ENCODE results near the gene ENTPD8. TPM values are rescaled to one million over a fixed set of nuclear protein-coding genes. Genes with fewer than 3 reads are reported as not detected.

ENTPD8 gene
- total RNA-seq, 1 experiment from 2014 or later, result 5.4 TPM

DNA sequence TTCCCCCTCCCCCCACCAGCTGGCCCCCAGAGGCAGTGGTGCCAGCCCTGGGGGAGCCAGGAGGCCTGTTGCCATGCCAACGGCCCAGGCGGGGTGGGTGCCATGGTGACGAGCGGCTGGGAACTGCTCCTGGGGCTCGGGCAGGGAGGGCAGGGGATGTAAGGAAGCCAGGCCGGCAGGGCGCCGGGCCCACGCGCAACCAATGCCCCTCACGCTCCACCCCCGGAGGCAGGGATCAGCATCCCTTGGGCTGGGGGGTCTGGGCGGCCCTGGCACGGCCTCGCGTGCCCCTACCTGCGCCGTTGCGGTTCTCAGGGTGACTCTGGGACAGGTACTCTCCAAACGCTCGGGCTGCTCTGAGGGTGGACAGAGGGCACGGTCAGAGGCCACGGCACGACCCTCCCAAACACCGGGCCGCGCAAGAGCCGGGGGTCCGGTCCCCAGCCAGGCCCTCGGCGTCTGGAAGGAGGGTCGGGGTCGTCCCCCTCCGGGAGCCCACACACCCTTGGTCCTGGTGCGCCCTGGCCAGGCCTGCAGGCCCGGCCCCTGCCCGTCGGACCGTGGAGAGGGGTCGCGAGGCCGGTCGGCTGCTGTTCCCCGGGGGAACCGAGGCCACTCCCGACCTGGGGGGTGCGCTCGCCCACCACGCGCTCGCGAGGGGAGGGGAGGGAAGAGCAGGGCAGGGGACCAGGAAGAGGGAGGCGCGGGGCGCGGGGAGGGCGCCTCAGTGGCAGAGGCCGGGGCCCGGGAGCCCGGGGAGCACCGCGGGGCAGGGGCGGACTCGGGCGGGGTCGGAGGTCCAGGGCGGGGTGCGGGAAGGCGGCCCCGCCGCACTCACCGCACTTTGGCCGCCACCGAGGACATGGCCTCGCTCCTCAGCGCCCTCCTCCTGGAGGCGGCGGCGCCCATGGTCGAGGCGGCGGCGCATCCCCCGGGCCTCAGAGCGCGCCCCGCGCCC lies 17.3 kb upstream of the ENTPD8 start:
- H2AFZ ChIP-seq, result peak overlapping the region; percentile 68
- H3K9me2 ChIP-seq (ENCODE audit: insufficient read depth), result no peaks in the 10 kb centered on the region
- POLR2A ChIA-PET (ENCODE audit: unreplicated experiment), result interaction anchor here (0.6 kb wide), 1 partner anchor 269 kb away, joined by 7 read pairs; no protein-coding TSS in a partner anchor
- TF ChIP-seq, protein P1, sequence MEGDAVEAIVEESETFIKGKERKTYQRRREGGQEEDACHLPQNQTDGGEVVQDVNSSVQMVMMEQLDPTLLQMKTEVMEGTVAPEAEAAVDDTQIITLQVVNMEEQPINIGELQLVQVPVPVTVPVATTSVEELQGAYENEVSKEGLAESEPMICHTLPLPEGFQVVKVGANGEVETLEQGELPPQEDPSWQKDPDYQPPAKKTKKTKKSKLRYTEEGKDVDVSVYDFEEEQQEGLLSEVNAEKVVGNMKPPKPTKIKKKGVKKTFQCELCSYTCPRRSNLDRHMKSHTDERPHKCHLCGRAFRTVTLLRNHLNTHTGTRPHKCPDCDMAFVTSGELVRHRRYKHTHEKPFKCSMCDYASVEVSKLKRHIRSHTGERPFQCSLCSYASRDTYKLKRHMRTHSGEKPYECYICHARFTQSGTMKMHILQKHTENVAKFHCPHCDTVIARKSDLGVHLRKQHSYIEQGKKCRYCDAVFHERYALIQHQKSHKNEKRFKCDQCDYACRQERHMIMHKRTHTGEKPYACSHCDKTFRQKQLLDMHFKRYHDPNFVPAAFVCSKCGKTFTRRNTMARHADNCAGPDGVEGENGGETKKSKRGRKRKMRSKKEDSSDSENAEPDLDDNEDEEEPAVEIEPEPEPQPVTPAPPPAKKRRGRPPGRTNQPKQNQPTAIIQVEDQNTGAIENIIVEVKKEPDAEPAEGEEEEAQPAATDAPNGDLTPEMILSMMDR (conservative IDR thresholded peaks at IDR 0.05), result no peak
- TF ChIP-seq EZH2 (IDR thresholded peaks at IDR 0.05; ENCODE audit: low read depth), result no peak
- H3K79me2 ChIP-seq (ENCODE audit: low read depth), result 0 out of 2 replicates have a peak, but pooled peaks cover 3% of the 10 kb centered on the region
- H3F3A ChIP-seq (ENCODE audit: insufficient read depth, low read depth), result peaks cover 9% of the 10 kb centered on the region; the same call in 1 of the 2 replicates
- H3K4me2 ChIP-seq, result peak overlapping the region; percentile 82
- H3K27ac ChIP-seq, result no peak overlapping the region
- H3K4me1 ChIP-seq (replicated peaks; ENCODE audit: insufficient read depth), result 0 out of 2 replicates have a peak, but pooled peaks cover 4% of the 10 kb centered on the region
- H4K20me1 ChIP-seq (ENCODE audit: insufficient read depth), result no peaks in the 10 kb centered on the region
- no peaks in the 10 kb centered on the region for H3K27me3 ChIP-seq (ENCODE audit: insufficient read depth, low read depth)
- BruUV-seq (replicated peaks), result no TSS peak
- H3K36me3 ChIP-seq (ENCODE audit: low read depth), result peaks cover 3% of the 10 kb centered on the region; the same call in 1 of the 2 replicates
- intact Hi-C loops (cut with micrococcal nuclease; ENCODE audit: unreplicated experiment), result loop anchor here (1.0 kb wide), 1 partner anchor 48 kb away; no protein-coding TSS in a partner anchor
- DNase-seq, result no peak
- CTCF ChIA-PET, result interaction anchor here (0.6 kb wide), 1 partner anchor 55 kb away, joined by 6 read pairs; no protein-coding TSS in a partner anchor
- H3K4me3 ChIP-seq, result peak overlapping the region; percentile 68
- H3K9me3 ChIP-seq (ENCODE audit: insufficient read depth, low read depth), result no peaks in the 10 kb centered on the region

DNA sequence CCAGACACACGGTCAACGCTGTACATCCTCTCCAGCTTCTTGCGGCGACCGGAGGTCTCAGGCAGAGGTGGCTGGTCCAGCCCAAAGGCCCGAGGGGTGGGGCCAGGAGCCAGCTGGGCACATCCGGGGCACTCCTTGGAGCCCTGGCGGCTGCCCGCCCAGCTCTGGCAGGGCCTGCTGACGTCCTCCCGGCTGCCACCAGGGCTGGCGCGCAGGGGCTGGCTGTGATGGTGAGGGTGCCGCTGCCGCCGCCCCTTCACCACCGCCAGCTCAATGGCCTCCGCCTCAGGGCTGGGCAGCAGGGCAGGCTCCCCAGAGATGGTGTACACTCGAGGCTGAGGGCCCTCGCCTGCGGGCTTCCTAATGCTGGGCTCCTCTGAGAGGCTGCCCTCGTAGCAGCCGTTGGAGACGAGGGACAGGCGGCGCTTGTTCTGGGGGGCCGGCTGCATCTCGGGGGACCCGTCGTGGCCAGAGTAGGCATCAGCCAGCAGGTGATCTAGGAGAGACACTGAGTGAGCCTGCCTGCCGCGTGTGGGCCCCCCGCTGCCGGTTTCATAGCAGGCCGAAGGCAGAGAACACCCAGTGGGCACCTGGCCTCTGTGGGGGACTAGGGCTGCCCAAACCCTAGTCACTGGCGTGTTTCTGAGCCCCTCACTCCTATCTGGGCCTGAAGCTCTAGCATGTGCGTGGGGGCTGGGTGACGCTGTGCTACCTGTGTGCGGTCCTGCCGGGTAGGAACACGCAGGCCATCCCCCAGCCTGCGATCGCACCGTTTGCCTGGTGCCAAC lies 16.4 kb upstream of the ENTPD8 start:
- Histone ChIP-seq H3K79me2 (ENCODE audit: low read depth) (0 out of 2 replicates have a peak, but pooled peaks cover 3% of the 10 kb centered on the region), H3K36me3 (ENCODE audit: low read depth) (peaks cover 3% of the 10 kb centered on the region; the same call in 1 of the 2 replicates), H4K20me1 (ENCODE audit: insufficient read depth) (no peaks in the 10 kb centered on the region), H3K9me3 (ENCODE audit: insufficient read depth, low read depth) (no peaks in the 10 kb centered on the region), H3K4me1 (replicated peaks; ENCODE audit: insufficient read depth) (0 out of 2 replicates have a peak, but pooled peaks cover 4% of the 10 kb centered on the region), H3K4me2 (peak overlapping the region; percentile 82), H3K27me3 (ENCODE audit: insufficient read depth, low read depth) (no peaks in the 10 kb centered on the region), H3K27ac (no peak overlapping the region), H3K4me3 (no peak overlapping the region; the same call in 1 of the 2 replicates), H3F3A (ENCODE audit: insufficient read depth, low read depth) (peaks cover 9% of the 10 kb centered on the region; the same call in 1 of the 2 replicates), H3K9me2 (ENCODE audit: insufficient read depth) (no peaks in the 10 kb centered on the region), H2AFZ (no peak overlapping the region)
- TSS peak; percentile 32 for BruUV-seq (replicated peaks)
- intact Hi-C loops (cut with micrococcal nuclease; ENCODE audit: unreplicated experiment), result no loop called here
- ChIA-PET POLR2A (ENCODE audit: unreplicated experiment) (interaction anchor here (0.6 kb wide), 1 partner anchor 56 kb away, joined by 6 read pairs; no protein-coding TSS in a partner anchor), CTCF (interaction anchor here (0.6 kb wide), 1 partner anchor 55 kb away, joined by 6 read pairs; no protein-coding TSS in a partner anchor)
- DNase-seq, result no peak
- TF ChIP-seq, protein P1 (conservative IDR thresholded peaks at IDR 0.05), result no peak
- TF ChIP-seq EZH2 (IDR thresholded peaks at IDR 0.05; ENCODE audit: low read depth), result no peak

All from PC-9 (cell line).